ENCODE measurements around the gene DYNLT4. TPM values are rescaled to one million over a fixed set of nuclear protein-coding genes. Genes with fewer than 3 reads are reported as not detected.
"Not testable (repeated sequence)": the region's sequence is repeated elsewhere in the genome, so short reads cannot be mapped to it uniquely, and the experiment has no call there.

Gene DYNLT4
- total and polyA plus RNA-seq, 2 experiments from 2014 or later = 0.30 to 2.2 TPM

- Histone ChIP-seq H3K27me3 (no peaks in the 10 kb centered on the region), H3K9me2 (replicated peaks; ENCODE audit: insufficient read depth) (no peaks in the 10 kb centered on the region), H3K4me2 (no peak overlapping the region), H3K4me1 (ENCODE audit: insufficient read depth) (peaks cover 5% of the 10 kb centered on the region), H3K9me3 (ENCODE audit: low read depth) (no peaks in the 10 kb centered on the region), H2AFZ (no peak overlapping the region), H3K4me3 (no peak overlapping the region), H3K27ac (no peak overlapping the region), H3K79me2 (no peaks in the 10 kb centered on the region), H3K36me3 (replicated peaks; ENCODE audit: insufficient read depth, low read depth) (no peaks in the 10 kb centered on the region), H4K20me1 (ENCODE audit: insufficient read depth, poor library complexity, severe bottlenecking) (no peaks in the 10 kb centered on the region)
- TF ChIP-seq EZH2 (IDR thresholded peaks at IDR 0.05; ENCODE audit: borderline replicate concordance) = no peak
- no peak for TF ChIP-seq EZH2phosphoT487 (IDR thresholded peaks at IDR 0.05; ENCODE audit: low read depth, severe bottlenecking, unreplicated experiment)
- TF ChIP-seq CTCF (IDR thresholded peaks at IDR 0.05; ENCODE audit: poor library complexity) = no peak
- 94% methylated on average over 2 of the region's 2 CpGs for WGBS (ENCODE audit: low lambda C conversion rate, missing lambda C conversion rate)
- DNase-seq (ENCODE audit: low spot score) = no peak
These were observed 10.2 kb upstream of the DYNLT4 start for GRCh38 chr1:44817307-44817706.

GRCh38 chr1:44815926-44816325 is 8.8 kb upstream of the DYNLT4 start:
- not testable (repeated sequence) for H3K27me3 ChIP-seq; H3K9me3 ChIP-seq (ENCODE audit: low read depth); H3K36me3 ChIP-seq (replicated peaks; ENCODE audit: insufficient read depth, low read depth); H3K4me2 ChIP-seq; H2AFZ ChIP-seq; H3K79me2 ChIP-seq; H4K20me1 ChIP-seq (ENCODE audit: insufficient read depth, poor library complexity, severe bottlenecking); H3K4me3 ChIP-seq; DNase-seq (ENCODE audit: low spot score); H3K9me2 ChIP-seq (replicated peaks; ENCODE audit: insufficient read depth)
- H3K4me1 ChIP-seq (ENCODE audit: insufficient read depth) = peaks cover 12% of the 10 kb centered on the region
- peak overlapping the region; percentile 29 for H3K27ac ChIP-seq
- 95% methylated on average over 9 of the region's 9 CpGs for WGBS (ENCODE audit: low lambda C conversion rate, missing lambda C conversion rate)

GRCh38 chr1:44812822-44813543 is 5.8 kb upstream of the DYNLT4 start:
- whole genome bisulfite sequencing (ENCODE audit: low lambda C conversion rate, missing lambda C conversion rate) = 60% methylated on average over 41 of the region's 48 CpGs
- Histone ChIP-seq H3K27me3 (no peaks in the 10 kb centered on the region), H4K20me1 (ENCODE audit: insufficient read depth, poor library complexity, severe bottlenecking) (no peaks in the 10 kb centered on the region), H3K36me3 (replicated peaks; ENCODE audit: insufficient read depth, low read depth) (no peaks in the 10 kb centered on the region), H3K27ac (peak overlapping the region; percentile 58), H3K4me1 (ENCODE audit: insufficient read depth) (peaks cover 38% of the 10 kb centered on the region), H3K4me2 (peak overlapping the region; percentile 69), H3K9me3 (ENCODE audit: low read depth) (no peaks in the 10 kb centered on the region), H3K4me3 (no peak overlapping the region), H2AFZ (no peak overlapping the region), H3K79me2 (peaks cover 17% of the 10 kb centered on the region), H3K9me2 (replicated peaks; ENCODE audit: insufficient read depth) (no peaks in the 10 kb centered on the region)
- DNase-seq (ENCODE audit: low spot score) = no peak
- TF ChIP-seq EZH2 (IDR thresholded peaks at IDR 0.05; ENCODE audit: borderline replicate concordance) = no peak
- TF ChIP-seq CTCF (IDR thresholded peaks at IDR 0.05; ENCODE audit: poor library complexity) = no peak
- TF ChIP-seq EZH2phosphoT487 (IDR thresholded peaks at IDR 0.05; ENCODE audit: low read depth, severe bottlenecking, unreplicated experiment) = no peak

GRCh38 chr1:44811234-44811633 is 4.1 kb upstream of the DYNLT4 start:
- Histone ChIP-seq H3K36me3 (replicated peaks; ENCODE audit: insufficient read depth, low read depth) (no peaks in the 10 kb centered on the region), H3K27me3 (no peaks in the 10 kb centered on the region), H3K79me2 (peaks cover 17% of the 10 kb centered on the region), H4K20me1 (ENCODE audit: insufficient read depth, poor library complexity, severe bottlenecking) (no peaks in the 10 kb centered on the region), H3K9me2 (replicated peaks; ENCODE audit: insufficient read depth) (no peaks in the 10 kb centered on the region), H3K4me1 (ENCODE audit: insufficient read depth) (peaks cover 53% of the 10 kb centered on the region), H3K27ac (peak overlapping the region; percentile 75), H2AFZ (no peak overlapping the region), H3K4me2 (peak overlapping the region; percentile 5), H3K9me3 (ENCODE audit: low read depth) (no peaks in the 10 kb centered on the region), H3K4me3 (no peak overlapping the region)
- peak; percentile 5 for DNase-seq (ENCODE audit: low spot score)
- TF ChIP-seq CTCF (IDR thresholded peaks at IDR 0.05; ENCODE audit: poor library complexity) (no peak), EZH2phosphoT487 (IDR thresholded peaks at IDR 0.05; ENCODE audit: low read depth, severe bottlenecking, unreplicated experiment) (no peak), EZH2 (IDR thresholded peaks at IDR 0.05; ENCODE audit: borderline replicate concordance) (no peak)
- 90% methylated on average over 8 of the region's 8 CpGs for WGBS (ENCODE audit: low lambda C conversion rate, missing lambda C conversion rate)

- DNase-seq (ENCODE audit: low spot score); H3K4me3 ChIP-seq; H3K9me3 ChIP-seq (ENCODE audit: low read depth); H3K36me3 ChIP-seq (replicated peaks; ENCODE audit: insufficient read depth, low read depth); H2AFZ ChIP-seq; H4K20me1 ChIP-seq (ENCODE audit: insufficient read depth, poor library complexity, severe bottlenecking); H3K9me2 ChIP-seq (replicated peaks; ENCODE audit: insufficient read depth); H3K27me3 ChIP-seq: not testable (repeated sequence)
- Histone ChIP-seq H3K4me2 (peak overlapping the region; percentile 75), H3K27ac (peak overlapping the region; percentile 100), H3K4me1 (ENCODE audit: insufficient read depth) (peaks cover 53% of the 10 kb centered on the region), H3K79me2 (peaks cover 17% of the 10 kb centered on the region)
- whole genome bisulfite sequencing (ENCODE audit: low lambda C conversion rate, missing lambda C conversion rate) = 98% methylated on average over 4 of the region's 4 CpGs
These were observed 3.6 kb upstream of the DYNLT4 start for GRCh38 chr1:44810762-44811105.
